ENCODE results near the gene SYPL1. TPM values are rescaled to one million over a fixed set of nuclear protein-coding genes. Genes with fewer than 3 reads are reported as not detected.

The SYPL1 gene
- total RNA-seq, 1 experiment from 2014 or later: 76.4 TPM

- no peak for TF ChIP-seq CTCF (conservative IDR thresholded peaks at IDR 0.05; ENCODE audit: low read depth, low read length)
- no peak for TF ChIP-seq EZH2 (IDR thresholded peaks at IDR 0.05; ENCODE audit: borderline replicate concordance, low read depth, low read length, poor library complexity, severe bottlenecking)
- CTCF ChIA-PET: interaction anchor here (0.5 kb wide), 1 partner anchor 62 kb away, joined by 3 read pairs; no protein-coding TSS in a partner anchor
- no peaks in the 10 kb centered on the region for H3K36me3 ChIP-seq (ENCODE audit: insufficient read depth, low read length, poor library complexity, severe bottlenecking)
- POLR2A ChIA-PET (ENCODE audit: low non-redundant PET): interaction anchor here (0.6 kb wide), 1 partner anchor 11 kb away, joined by 3 read pairs; no protein-coding TSS in a partner anchor
- no TSS peak for BruUV-seq (replicated peaks)
- no peak overlapping the region for H3K27ac ChIP-seq (ENCODE audit: low read depth, low read length, poor library complexity, severe bottlenecking)
- H3K4me3 ChIP-seq (ENCODE audit: low read depth, low read length, poor library complexity, severe bottlenecking): no peak overlapping the region
- intact Hi-C loops (cut with micrococcal nuclease; ENCODE audit: unreplicated experiment): no loop called here
- H3K4me1 ChIP-seq (ENCODE audit: insufficient read depth, low read length, poor library complexity, severe bottlenecking): peaks cover 46% of the 10 kb centered on the region
- H3K9me3 ChIP-seq (ENCODE audit: low read depth, low read length, poor library complexity, severe bottlenecking): no peaks in the 10 kb centered on the region
- no peak for DNase-seq (ENCODE audit: low spot score)
- H3K27me3 ChIP-seq (replicated peaks; ENCODE audit: insufficient read depth, low read depth, low read length, poor library complexity): no peaks in the 10 kb centered on the region
Observed at GRCh38 chr7:106061301-106061979, 50.7 kb downstream of the SYPL1 start.

GRCh38 chr7:106060394-106060920 is 51.7 kb downstream of the SYPL1 start:
- no TSS peak for BruUV-seq (replicated peaks)
- Histone ChIP-seq H3K4me1 (ENCODE audit: insufficient read depth, low read length, poor library complexity, severe bottlenecking) (peaks cover 40% of the 10 kb centered on the region), H3K4me3 (ENCODE audit: low read depth, low read length, poor library complexity, severe bottlenecking) (no peak overlapping the region), H3K27me3 (replicated peaks; ENCODE audit: insufficient read depth, low read depth, low read length, poor library complexity) (no peaks in the 10 kb centered on the region), H3K27ac (ENCODE audit: low read depth, low read length, poor library complexity, severe bottlenecking) (no peak overlapping the region), H3K36me3 (ENCODE audit: insufficient read depth, low read length, poor library complexity, severe bottlenecking) (no peaks in the 10 kb centered on the region), H3K9me3 (ENCODE audit: low read depth, low read length, poor library complexity, severe bottlenecking) (no peaks in the 10 kb centered on the region)
- TF ChIP-seq EZH2 (IDR thresholded peaks at IDR 0.05; ENCODE audit: borderline replicate concordance, low read depth, low read length, poor library complexity, severe bottlenecking) (no peak), CTCF (conservative IDR thresholded peaks at IDR 0.05; ENCODE audit: low read depth, low read length) (no peak)
- CTCF ChIA-PET: no interaction called here
- intact Hi-C loops (cut with micrococcal nuclease; ENCODE audit: unreplicated experiment): no loop called here
- POLR2A ChIA-PET (ENCODE audit: low non-redundant PET): interaction anchor here (0.6 kb wide), 1 partner anchor 12 kb away, joined by 3 read pairs; no protein-coding TSS in a partner anchor
- no peak for DNase-seq (ENCODE audit: low spot score)

GRCh38 chr7:106059556-106059955 is 52.6 kb downstream of the SYPL1 start:
- TF ChIP-seq EZH2 (IDR thresholded peaks at IDR 0.05; ENCODE audit: borderline replicate concordance, low read depth, low read length, poor library complexity, severe bottlenecking) (no peak), CTCF (conservative IDR thresholded peaks at IDR 0.05; ENCODE audit: low read depth, low read length) (no peak)
- H3K27me3 ChIP-seq (replicated peaks; ENCODE audit: insufficient read depth, low read depth, low read length, poor library complexity): no peaks in the 10 kb centered on the region
- peaks cover 38% of the 10 kb centered on the region for H3K4me1 ChIP-seq (ENCODE audit: insufficient read depth, low read length, poor library complexity, severe bottlenecking)
- H3K36me3 ChIP-seq (ENCODE audit: insufficient read depth, low read length, poor library complexity, severe bottlenecking): no peaks in the 10 kb centered on the region
- no peak overlapping the region for H3K4me3 ChIP-seq (ENCODE audit: low read depth, low read length, poor library complexity, severe bottlenecking)
- intact Hi-C loops (cut with micrococcal nuclease; ENCODE audit: unreplicated experiment): loop anchor here (5.0 kb wide), 1 partner anchor 108 kb away; no protein-coding TSS in a partner anchor
- POLR2A ChIA-PET (ENCODE audit: low non-redundant PET): no interaction called here
- DNase-seq (ENCODE audit: low spot score): no peak
- CTCF ChIA-PET: no interaction called here
- no peak overlapping the region for H3K27ac ChIP-seq (ENCODE audit: low read depth, low read length, poor library complexity, severe bottlenecking)
- no TSS peak for BruUV-seq (replicated peaks)
- H3K9me3 ChIP-seq (ENCODE audit: low read depth, low read length, poor library complexity, severe bottlenecking): no peaks in the 10 kb centered on the region
